Esophagus muscularis mucosa (tissue), 4 donors: ENCODE results near the gene GFRA1. TPM values are rescaled to one million over a fixed set of nuclear protein-coding genes. Genes with fewer than 3 reads are reported as not detected.

Experiments used
- DNase-seq: peaks from one replicate; pipeline ENCODE4 v3.0.0-alpha.2; 2017; ENCODE audit errors: extremely low spot score
- H3K27ac ChIP-seq, 4 donors: fragments of 200-600 bp; sonication (generic); replicated peaks in 1 of 4; 1 replicate in 3 of 4; 2 replicates in 1 of 4; pipeline ENCODE4 v1.5.1; 2016 to 2019; ENCODE audit warnings: mild to moderate bottlenecking in 1 of 4
- H3K27me3 ChIP-seq, 4 donors: fragments of 200-600 bp; sonication (generic); one replicate each; pipeline versions ENCODE4 v1.5.1 to v1.6.0; 2016 to 2019
- H3K36me3 ChIP-seq, 4 donors: fragments of 200-600 bp; sonication (generic); one replicate each; pipeline ENCODE4 v1.5.1; 2016 to 2019
- H3K4me1 ChIP-seq, 4 donors: fragments of 200-600 bp; sonication (generic); one replicate each; pipeline ENCODE4 v1.5.1; 2016 to 2019
- H3K4me3 ChIP-seq, 4 donors: fragments of 200-600 bp; sonication (generic); 1 replicate in 2 of 4; 2 replicates in 2 of 4; pipeline ENCODE4 v1.5.1; 2016 to 2019; ENCODE audit warnings: mild to moderate bottlenecking in 4 of 4, moderate library complexity in 1 of 4
- H3K9me3 ChIP-seq, 4 donors: fragments of 200-600 bp; sonication (generic); 1 replicate in 3 of 4; 2 replicates in 1 of 4; pipeline ENCODE4 v1.5.1; 2016 to 2019
- EP300 ChIP-seq: sonication (generic); formaldehyde crosslinking; IDR thresholded peaks from one replicate; pipeline ENCODE4 v1.6.1; 2017; ENCODE audit warnings: antibody characterized with exemption
- POLR2A ChIP-seq: fragments of 450-650 bp; IDR thresholded peaks from one replicate; pipeline ENCODE4 v1.6.1; 2017; ENCODE audit warnings: antibody characterized with exemption, moderate library complexity, mild to moderate bottlenecking, low read depth
- POLR2AphosphoS5 ChIP-seq, 2 donors: sonication (generic); formaldehyde crosslinking; IDR thresholded peaks; one replicate each; pipeline ENCODE4 v1.6.1; 2017; ENCODE audit warnings: antibody characterized with exemption in 2 of 2
- WGBS: methylation state at CpG from one replicate; pipeline ENCODE4 v1.1.5; 2018; 5-methylcytosine and 5-hydroxymethylcytosine counted together
- intact Hi-C: fragments of 100-400 bp; cut with DNase I; formaldehyde crosslinking; loops from one replicate; pipeline ENCODE4 v1.15.1; 2023
- total RNA-seq, 4 donors: library from RNA; depleted of rRNA; stranded (reverse); fragments of >200 nt; gene quantifications; one replicate each; pipeline versions ENCODE4 v1.1.0 to v1.2.1, GENCODE V29; 2016
- TF ChIP-seq, protein P1 (sequence below), 3 experiments: fragments of 200-600 bp in 2 of 3; fragments of 450-650 bp in 1 of 3; sonication (generic) in 2 of 3; IDR thresholded peaks; one replicate each; pipeline ENCODE4 v1.5.1; 2017 to 2019; ENCODE audit warnings: antibody characterized with exemption in 3 of 3, mild to moderate bottlenecking in 2 of 3, moderate library complexity in 1 of 3

Gene GFRA1
- total RNA-seq, 4 donors from 2014 or later, result 44.0 to 73.4 (median 64.5) TPM

DNA sequence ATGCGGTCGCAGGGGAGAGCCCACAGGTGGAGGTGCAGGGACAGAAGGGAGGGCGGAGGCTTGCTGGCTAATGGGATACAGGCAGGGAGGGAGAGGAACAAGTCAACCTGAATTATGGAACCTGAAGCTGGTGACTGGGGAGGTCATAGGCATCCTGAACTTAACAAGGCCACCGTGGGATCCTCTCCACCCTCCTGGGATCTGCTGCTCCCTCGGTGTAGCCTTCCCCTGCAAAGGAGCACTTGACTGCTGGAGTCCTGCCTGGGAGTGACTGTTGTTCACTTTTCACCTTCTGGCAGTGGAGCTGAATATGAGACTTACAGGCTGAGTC, 223.1 kb downstream of the GFRA1 start:
- no peak for DNase-seq
- Histone ChIP-seq H3K4me3 (no peak overlapping the region), H3K36me3 (no peaks in the 10 kb centered on the region), H3K27me3 (peaks cover 0 to 2% (median 0%) of the 10 kb centered on the region in 4 donors), H3K9me3 (no peaks in the 10 kb centered on the region), H3K27ac (no peak overlapping the region), H3K4me1 (peaks cover 10 to 24% (median 18%) of the 10 kb centered on the region in 4 donors)
- 91% methylated on average over 5 of the region's 5 CpGs for WGBS
- intact Hi-C loops, result no loop called here
- TF ChIP-seq, protein P1, sequence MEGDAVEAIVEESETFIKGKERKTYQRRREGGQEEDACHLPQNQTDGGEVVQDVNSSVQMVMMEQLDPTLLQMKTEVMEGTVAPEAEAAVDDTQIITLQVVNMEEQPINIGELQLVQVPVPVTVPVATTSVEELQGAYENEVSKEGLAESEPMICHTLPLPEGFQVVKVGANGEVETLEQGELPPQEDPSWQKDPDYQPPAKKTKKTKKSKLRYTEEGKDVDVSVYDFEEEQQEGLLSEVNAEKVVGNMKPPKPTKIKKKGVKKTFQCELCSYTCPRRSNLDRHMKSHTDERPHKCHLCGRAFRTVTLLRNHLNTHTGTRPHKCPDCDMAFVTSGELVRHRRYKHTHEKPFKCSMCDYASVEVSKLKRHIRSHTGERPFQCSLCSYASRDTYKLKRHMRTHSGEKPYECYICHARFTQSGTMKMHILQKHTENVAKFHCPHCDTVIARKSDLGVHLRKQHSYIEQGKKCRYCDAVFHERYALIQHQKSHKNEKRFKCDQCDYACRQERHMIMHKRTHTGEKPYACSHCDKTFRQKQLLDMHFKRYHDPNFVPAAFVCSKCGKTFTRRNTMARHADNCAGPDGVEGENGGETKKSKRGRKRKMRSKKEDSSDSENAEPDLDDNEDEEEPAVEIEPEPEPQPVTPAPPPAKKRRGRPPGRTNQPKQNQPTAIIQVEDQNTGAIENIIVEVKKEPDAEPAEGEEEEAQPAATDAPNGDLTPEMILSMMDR (IDR thresholded peaks at IDR 0.05), result no peak
- no peak for TF ChIP-seq POLR2AphosphoS5 (IDR thresholded peaks at IDR 0.05)
- no peak for TF ChIP-seq POLR2A
- no peak for TF ChIP-seq EP300

DNA sequence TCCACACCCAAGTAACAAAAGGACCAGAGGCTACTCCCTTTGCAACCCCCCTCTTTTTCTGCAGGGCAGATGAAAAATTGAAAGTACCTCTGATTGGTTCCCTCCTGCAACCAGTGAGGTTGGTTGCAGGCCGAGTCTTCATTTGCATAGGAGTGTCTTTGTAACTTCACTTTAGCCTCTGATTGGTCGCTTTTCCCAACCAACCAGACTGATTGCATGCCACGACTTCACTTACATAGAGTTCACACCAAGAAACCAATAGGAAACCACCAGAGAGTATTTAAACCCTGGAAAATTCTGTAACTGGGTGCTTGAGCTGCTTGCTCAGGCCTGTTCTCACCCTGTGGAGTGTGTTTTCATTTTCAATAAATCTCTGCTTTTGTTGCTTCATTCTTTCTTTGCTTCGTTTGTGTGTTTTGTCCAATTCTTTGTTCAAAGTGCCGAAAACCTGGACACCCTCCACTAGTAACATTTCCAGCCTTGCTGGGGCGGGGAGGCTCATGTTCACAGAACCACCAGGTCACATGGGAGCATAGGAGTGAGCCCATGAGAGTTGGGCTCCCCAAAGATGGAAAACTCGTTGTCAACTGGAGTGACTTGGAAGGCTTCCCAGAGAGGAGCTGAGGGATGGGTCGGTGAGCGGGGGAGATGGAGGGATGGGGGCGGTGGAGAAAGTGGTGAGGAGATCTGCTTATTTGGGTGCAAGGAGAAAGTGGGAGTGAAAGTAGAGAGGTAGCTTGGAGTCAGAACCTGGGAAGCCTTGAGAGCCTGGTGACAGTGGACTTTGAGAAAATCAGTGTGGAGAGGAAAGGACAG, 223.6 kb downstream of the GFRA1 start:
- Histone ChIP-seq H3K27ac (no peak overlapping the region), H3K4me1 (peaks cover 10 to 24% (median 20%) of the 10 kb centered on the region in 4 donors), H3K27me3 (peaks cover 0 to 2% (median 0%) of the 10 kb centered on the region in 4 donors), H3K9me3 (no peaks in the 10 kb centered on the region), H3K36me3 (no peaks in the 10 kb centered on the region), H3K4me3 (no peak overlapping the region)
- DNase-seq, result no peak
- intact Hi-C loops, result no loop called here
- no peak for TF ChIP-seq POLR2AphosphoS5 (IDR thresholded peaks at IDR 0.05)
- TF ChIP-seq EP300, result no peak
- no peak for TF ChIP-seq POLR2A
- TF ChIP-seq, protein P1 (IDR thresholded peaks at IDR 0.05), result no peak
- WGBS, result 69% methylated on average over 10 of the region's 10 CpGs

DNA sequence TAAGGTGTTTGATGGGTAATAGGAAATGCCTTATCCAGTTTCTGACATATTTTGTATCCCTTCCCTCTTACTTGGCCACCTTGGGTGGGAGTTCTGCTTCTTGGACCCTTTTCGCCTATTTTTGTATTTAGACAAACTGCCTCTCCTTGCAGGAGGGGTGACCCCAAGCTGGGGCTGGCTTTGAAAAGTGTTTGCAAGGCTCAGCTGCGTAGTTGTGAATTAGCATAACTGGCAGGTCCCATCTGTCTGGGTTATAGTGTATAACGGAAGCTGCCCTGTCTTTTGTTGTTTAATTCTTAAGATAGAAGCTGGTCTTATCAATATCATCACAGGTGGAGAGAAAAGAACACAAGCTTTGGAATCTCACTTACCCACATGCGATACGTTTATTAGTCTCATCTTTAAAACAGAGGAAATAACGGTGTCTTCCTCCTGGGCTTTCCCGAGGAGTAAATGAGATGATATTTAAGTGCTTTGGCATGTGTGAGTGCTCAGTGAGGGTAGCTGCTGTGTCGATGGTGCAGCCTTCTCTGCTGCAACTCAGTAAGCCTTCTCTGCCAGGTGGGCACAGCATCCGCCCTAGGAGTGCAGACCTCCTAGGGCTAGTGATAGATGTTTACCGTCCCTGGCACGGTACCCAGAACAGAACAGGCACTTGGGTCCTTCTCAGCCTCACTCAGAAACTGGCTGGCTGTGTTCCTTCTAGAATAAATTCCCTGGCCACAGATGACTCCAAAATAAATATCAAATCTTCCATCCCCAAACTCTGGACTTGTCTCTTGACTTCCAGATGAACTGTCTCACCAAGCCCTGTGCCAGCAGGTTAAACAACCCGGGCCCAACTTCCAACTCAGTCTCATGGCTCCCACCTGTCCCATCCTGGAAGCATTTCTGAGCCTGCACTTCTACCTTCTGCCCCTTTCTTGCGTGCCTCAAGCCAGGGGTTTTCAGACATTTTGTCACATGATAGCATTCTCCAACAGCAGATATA, 227.3 kb downstream of the GFRA1 start:
- TF ChIP-seq POLR2AphosphoS5 (IDR thresholded peaks at IDR 0.05), result no peak
- no peak for TF ChIP-seq POLR2A
- TF ChIP-seq EP300, result no peak
- TF ChIP-seq, protein P1 (IDR thresholded peaks at IDR 0.05), result no peak
- Histone ChIP-seq H3K9me3 (no peaks in the 10 kb centered on the region), H3K36me3 (no peaks in the 10 kb centered on the region), H3K27ac (no peak overlapping the region), H3K27me3 (no peaks in the 10 kb centered on the region), H3K4me1 (peaks cover 10 to 23% (median 20%) of the 10 kb centered on the region in 4 donors), H3K4me3 (no peak overlapping the region)
- WGBS, result 51% methylated on average over 13 of the region's 13 CpGs
- DNase-seq, result no peak
- intact Hi-C loops, result no loop called here

DNA sequence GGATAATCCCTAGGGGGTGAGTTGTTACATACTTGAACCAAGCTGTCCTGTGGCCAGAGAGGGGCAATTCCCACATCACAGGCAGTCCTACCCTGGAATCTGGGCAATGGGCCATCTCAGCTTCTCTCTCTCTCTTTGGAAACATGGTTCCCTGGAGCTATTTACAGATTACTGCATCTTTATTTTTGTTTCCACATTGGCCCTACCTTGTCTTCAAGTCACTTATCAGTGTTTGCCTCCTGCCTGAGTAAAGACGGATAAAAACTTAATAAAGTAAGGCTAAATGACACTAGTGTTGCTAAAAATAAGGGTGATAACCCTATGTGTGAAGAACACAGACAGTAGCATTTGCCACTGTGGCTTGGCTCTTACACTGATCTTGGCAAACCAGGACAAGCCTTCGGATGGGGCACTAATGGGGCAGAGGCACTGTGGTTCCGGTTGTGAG, 228.2 kb downstream of the GFRA1 start:
- H3K4me3 ChIP-seq, result no peak overlapping the region
- H3K9me3 ChIP-seq, result no peaks in the 10 kb centered on the region
- TF ChIP-seq, protein P1 (IDR thresholded peaks at IDR 0.05), result no peak
- no peak for TF ChIP-seq POLR2AphosphoS5 (IDR thresholded peaks at IDR 0.05)
- TF ChIP-seq POLR2A, result no peak
- no peak for TF ChIP-seq EP300
- H3K36me3 ChIP-seq, result no peaks in the 10 kb centered on the region
- H3K27ac ChIP-seq, result no peak overlapping the region
- H3K27me3 ChIP-seq, result no peaks in the 10 kb centered on the region
- 78% methylated on average over 3 of the region's 3 CpGs for WGBS
- H3K4me1 ChIP-seq, result peaks cover 10 to 23% (median 16%) of the 10 kb centered on the region in 4 donors
- intact Hi-C loops, result no loop called here
- no peak for DNase-seq
